OCI-LY7 (cell line): ENCODE results near the gene AIFM2. TPM values are rescaled to one million over a fixed set of nuclear protein-coding genes. Genes with fewer than 3 reads are reported as not detected.
"Not testable (repeated sequence)": the region's sequence is repeated elsewhere in the genome, so short reads cannot be mapped to it uniquely, and the experiment has no call there.

ENCODE experiments used
- Bru-seq: library from RNA; stranded (reverse); fragments of 400-500 nt; gene quantifications from one replicate; lab custom pipeline; 2021; lab: Mats Ljungman, UMichigan
- BruChase-seq, 2 experiments: library from RNA; stranded (reverse); fragments of 400-500 nt; gene quantifications; one replicate each; lab custom pipeline; 2021; lab: Mats Ljungman, UMichigan
- BruUV-seq: library from RNA; stranded (reverse); fragments of 400-500 nt; replicated peaks from 2 replicates; lab custom pipeline; 2021; lab: Mats Ljungman, UMichigan
- CTCF ChIA-PET: fragments of 300-600 bp; sonication (Branson Sonifier 250); formaldehyde crosslinking; loops from one replicate; lab custom pipeline; 2022; ENCODE audit warnings: antibody characterized with exemption; ENCODE audit not compliant: unreplicated experiment; lab: Charles Lee
- POLR2A ChIA-PET: fragments of 300-600 bp; sonication (Branson Sonifier 250); formaldehyde crosslinking; loops from one replicate; lab custom pipeline; 2022; ENCODE audit warnings: antibody characterized with exemption; lab: Charles Lee
- DNase-seq: peaks from one replicate; pipeline ENCODE4 v3.0.0-alpha.2; 2015; ENCODE audit warnings: low spot score
- H2AFZ ChIP-seq: fragments of 200-600 bp; sonication (generic), shearing (Covaris generic); 2 replicates; pipeline ENCODE4 v1.6.1; 2014; ENCODE audit warnings: mild to moderate bottlenecking, antibody characterized with exemption, low read length, moderate library complexity
- H3K27ac ChIP-seq: fragments of 200-600 bp; sonication (generic); 2 replicates; pipeline ENCODE4 v1.5.1; 2014; ENCODE audit warnings: mixed run types, low read depth, mild to moderate bottlenecking, moderate library complexity, low read length, inconsistent platforms; ENCODE audit not compliant: poor library complexity, severe bottlenecking
- H3K36me3 ChIP-seq: fragments of 200-600 bp; sonication (generic); 2 replicates; pipeline ENCODE4 v1.6.1; 2014; ENCODE audit warnings: mild to moderate bottlenecking, antibody characterized with exemption, low read length, moderate library complexity, mixed read lengths; ENCODE audit not compliant: insufficient read depth
- H3K4me1 ChIP-seq: fragments of 200-600 bp; sonication (generic); 2 replicates; pipeline ENCODE4 v1.5.1; 2014; ENCODE audit warnings: mild to moderate bottlenecking, low read length; ENCODE audit not compliant: insufficient read depth, poor library complexity, severe bottlenecking
- H3K4me2 ChIP-seq: fragments of 200-600 bp; sonication (generic); 2 replicates; pipeline ENCODE4 v1.6.1; 2014; ENCODE audit warnings: mild to moderate bottlenecking, low read length
- H3K4me3 ChIP-seq: fragments of 200-600 bp; sonication (generic); 2 replicates; pipeline ENCODE4 v1.5.1; 2014; ENCODE audit warnings: mild to moderate bottlenecking, low read depth, low read length; ENCODE audit not compliant: poor library complexity, severe bottlenecking
- H3K79me2 ChIP-seq: fragments of 200-600 bp; sonication (generic); 2 replicates; pipeline ENCODE4 v1.6.1; 2016; ENCODE audit warnings: low read depth, mild to moderate bottlenecking, low read length, moderate library complexity, mixed read lengths; ENCODE audit not compliant: insufficient read depth
- H3K9me2 ChIP-seq: fragments of 200-600 bp; sonication (generic); 2 replicates; pipeline ENCODE4 v1.6.1; 2016; ENCODE audit warnings: mild to moderate bottlenecking, low read length, mixed read lengths; ENCODE audit not compliant: insufficient read depth
- H3K9me3 ChIP-seq: fragments of 200-600 bp; sonication (generic); 2 replicates; pipeline ENCODE4 v1.6.1; 2014; ENCODE audit warnings: mild to moderate bottlenecking, mixed run types, low read length, mixed read lengths
- H4K20me1 ChIP-seq: fragments of 200-600 bp; sonication (generic); 2 replicates; pipeline ENCODE4 v1.6.1; 2014; ENCODE audit warnings: mild to moderate bottlenecking, antibody characterized with exemption, low read length, moderate library complexity, mixed read lengths; ENCODE audit not compliant: insufficient read depth
- EZH2phosphoT487 ChIP-seq: fragments of 200-600 bp; sonication (generic); IDR thresholded peaks from 2 replicates; pipeline ENCODE4 v1.6.1; 2018; ENCODE audit warnings: low read depth, borderline replicate concordance, mild to moderate bottlenecking, mixed run types, antibody characterized with exemption, low read length, moderate library complexity, mixed read lengths
- intact Hi-C: fragments of 100-400 bp; cut with micrococcal nuclease; formaldehyde crosslinking; loops from one replicate; pipeline ENCODE4 v1.10.0; 2022; ENCODE audit not compliant: unreplicated experiment
- long read RNA-seq: library from polyadenylated mRNA; stranded (forward); transcript quantifications from one replicate; pipeline ENCODE4 v2.0.0, GENCODE V29; 2022
- total RNA-seq, 2 experiments: library from RNA; depleted of rRNA in 1 of 2; stranded (reverse); fragments of >200 nt in 1 of 2; shearing (Covaris generic) in 1 of 2; gene quantifications; 2 replicates each; pipeline ENCODE4 v1.2.3, GENCODE V29; 2014 to 2022
- TF ChIP-seq, protein P1 (sequence below): fragments of 200-600 bp; sonication (generic); conservative IDR thresholded peaks from 2 replicates; pipeline ENCODE4 v1.5.1; 2014; ENCODE audit warnings: mild to moderate bottlenecking, antibody characterized with exemption, low read length, moderate library complexity, mixed read lengths

AIFM2 gene
- 1.1 and 1.7 TPM in 2 replicates for total RNA-seq (2014; rRNA removed; shearing (Covaris generic))
- total RNA-seq (2022) = 2.4 and 2.6 TPM in 2 replicates
- percentile 36 among the genes with signal in this experiment for Bru-seq, nascent RNA
- BruChase-seq, experiment 1, labeled RNA remaining after a 6-hour chase = percentile 36 among the genes with signal in this experiment
- percentile 39 among the genes with signal in this experiment for BruChase-seq, experiment 2, labeled RNA remaining after a 2-hour chase
- long read RNA-seq, partial matches to known transcripts = 0 of 60 reads
- long read RNA-seq, other reads (novel, unspliced or antisense) = 58 of 60 reads

DNA sequence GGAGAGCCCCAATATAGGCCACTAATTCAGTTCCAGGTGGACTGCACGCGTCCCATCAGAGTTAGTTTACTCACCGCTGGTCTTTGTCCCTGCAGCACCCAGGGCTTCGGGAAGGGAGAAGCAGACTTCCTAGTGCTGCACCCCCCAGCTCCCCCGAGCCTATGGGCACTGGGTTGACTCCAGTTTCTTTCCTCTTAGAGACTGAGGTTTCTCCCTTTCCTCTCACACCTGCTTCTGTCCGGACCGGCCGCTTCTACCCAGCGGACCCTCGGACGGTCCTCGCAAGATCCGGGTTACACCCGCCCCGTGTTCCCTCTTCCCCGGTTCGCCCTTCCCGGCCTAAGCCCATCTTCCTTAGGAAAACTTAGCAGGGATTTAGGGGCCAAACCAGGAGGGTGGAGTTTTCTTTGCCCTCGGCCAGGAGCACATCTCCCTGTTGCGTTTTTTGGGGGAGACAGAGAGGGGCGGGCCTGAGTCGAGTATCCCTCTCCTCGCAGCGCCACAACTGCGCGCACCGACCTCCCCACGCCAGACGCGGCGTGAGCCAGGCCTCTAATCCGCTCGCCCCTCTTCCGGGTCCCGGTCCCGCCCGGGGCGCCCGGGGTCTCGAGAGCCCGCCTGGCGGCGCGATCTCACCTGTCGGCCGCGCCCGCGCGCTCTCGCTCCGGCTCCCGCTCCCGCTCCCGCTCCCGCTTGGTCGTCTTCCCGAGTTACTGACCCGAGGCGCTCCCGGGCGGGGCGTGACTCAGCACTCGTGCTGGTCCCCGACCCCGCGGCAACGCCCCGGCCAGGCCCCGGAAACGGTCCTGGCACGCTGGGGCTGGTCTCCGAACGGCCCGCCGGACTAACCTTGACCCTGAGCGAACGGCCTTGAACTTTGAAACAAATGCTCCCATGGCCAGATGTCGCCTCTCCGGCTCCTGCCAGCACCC is at the start of gene AIFM2:
Gene AIFM2 (minus strand): TSS at position 728 of the 932 bp plus-strand sequence. CDS start 8,741 bp downstream, outside the sequence.
- no peaks in the 10 kb centered on the region for H3K9me2 ChIP-seq
- CTCF ChIA-PET = no interaction called here
- peak within 1 kb of the TSS; percentile 55; the same call in 1 of the 2 replicates for H3K4me2 ChIP-seq
- no peaks in the 10 kb centered on the region for H4K20me1 ChIP-seq
- H3K79me2 ChIP-seq = no peaks in the 10 kb centered on the region
- H3K9me3 ChIP-seq = no peaks in the 10 kb centered on the region
- no TSS peak for BruUV-seq
- intact Hi-C loops = no loop called here
- no peak within 1 kb of the TSS for H2AFZ ChIP-seq
- POLR2A ChIA-PET = no interaction called here
- no peaks in the 10 kb centered on the region for H3K36me3 ChIP-seq
- TF ChIP-seq, protein P1, sequence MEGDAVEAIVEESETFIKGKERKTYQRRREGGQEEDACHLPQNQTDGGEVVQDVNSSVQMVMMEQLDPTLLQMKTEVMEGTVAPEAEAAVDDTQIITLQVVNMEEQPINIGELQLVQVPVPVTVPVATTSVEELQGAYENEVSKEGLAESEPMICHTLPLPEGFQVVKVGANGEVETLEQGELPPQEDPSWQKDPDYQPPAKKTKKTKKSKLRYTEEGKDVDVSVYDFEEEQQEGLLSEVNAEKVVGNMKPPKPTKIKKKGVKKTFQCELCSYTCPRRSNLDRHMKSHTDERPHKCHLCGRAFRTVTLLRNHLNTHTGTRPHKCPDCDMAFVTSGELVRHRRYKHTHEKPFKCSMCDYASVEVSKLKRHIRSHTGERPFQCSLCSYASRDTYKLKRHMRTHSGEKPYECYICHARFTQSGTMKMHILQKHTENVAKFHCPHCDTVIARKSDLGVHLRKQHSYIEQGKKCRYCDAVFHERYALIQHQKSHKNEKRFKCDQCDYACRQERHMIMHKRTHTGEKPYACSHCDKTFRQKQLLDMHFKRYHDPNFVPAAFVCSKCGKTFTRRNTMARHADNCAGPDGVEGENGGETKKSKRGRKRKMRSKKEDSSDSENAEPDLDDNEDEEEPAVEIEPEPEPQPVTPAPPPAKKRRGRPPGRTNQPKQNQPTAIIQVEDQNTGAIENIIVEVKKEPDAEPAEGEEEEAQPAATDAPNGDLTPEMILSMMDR = no peak
- TF ChIP-seq EZH2phosphoT487 = no peak
- no peak within 1 kb of the TSS for H3K4me3 ChIP-seq
- H3K27ac ChIP-seq = no peak within 1 kb of the TSS
- no peaks in the 10 kb centered on the region for H3K4me1 ChIP-seq
- DNase-seq = no peak

DNA sequence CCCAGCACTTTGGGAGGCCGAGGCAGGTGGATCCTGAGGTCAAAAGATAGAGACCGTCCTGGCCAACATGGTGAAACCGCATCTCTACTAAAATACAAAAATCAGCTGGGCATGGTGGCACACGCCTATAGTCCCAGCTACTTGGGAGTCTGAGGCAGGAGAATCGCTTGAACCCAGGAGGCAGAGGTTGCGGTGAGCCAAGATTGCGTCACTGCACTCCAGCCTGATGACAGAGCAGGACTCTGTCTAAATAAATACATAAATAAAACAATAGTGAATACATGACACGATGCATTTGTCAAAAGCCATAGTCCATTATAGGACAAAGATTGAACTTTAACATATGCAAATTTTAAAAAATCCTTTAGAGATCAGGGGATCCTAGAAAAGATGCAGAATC is 46.6 kb upstream of the AIFM2 start:
- BruUV-seq, H3K27ac ChIP-seq, H3K79me2 ChIP-seq, H3K4me1 ChIP-seq, H3K36me3 ChIP-seq, H3K9me2 ChIP-seq, intact Hi-C loops, H3K4me3 ChIP-seq, H2AFZ ChIP-seq, POLR2A ChIA-PET, H3K4me2 ChIP-seq, CTCF ChIA-PET, DNase-seq, H4K20me1 ChIP-seq, H3K9me3 ChIP-seq: not testable (repeated sequence)

DNA sequence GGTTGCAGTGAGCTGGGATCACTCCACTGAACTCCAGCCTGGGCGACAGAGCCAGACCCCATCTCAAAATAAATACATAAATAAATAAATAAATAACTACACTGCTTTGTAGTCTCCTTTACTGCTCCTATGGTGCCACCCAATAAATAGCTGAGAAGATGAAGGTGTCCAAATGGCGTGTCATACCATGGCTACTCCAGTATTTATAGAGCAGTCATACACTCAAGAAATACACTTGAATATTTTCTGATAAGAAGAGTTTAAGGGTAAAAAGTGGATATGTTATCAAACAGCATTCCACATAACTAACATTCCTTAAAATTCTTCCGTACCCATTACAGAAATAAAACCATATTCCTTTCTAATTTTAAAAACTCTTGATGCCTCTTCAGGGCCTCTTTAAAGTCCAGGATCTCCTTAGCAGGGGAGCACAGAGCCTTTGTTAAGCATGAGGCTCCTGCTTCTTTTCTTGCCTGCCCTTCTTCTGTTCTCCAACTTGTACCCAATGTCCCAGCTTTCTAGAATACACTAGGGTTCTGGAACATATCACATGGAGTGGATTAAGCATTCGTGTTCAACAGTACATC is 45.6 kb upstream of the AIFM2 start:
- no peaks in the 10 kb centered on the region for H3K36me3 ChIP-seq
- TF ChIP-seq, protein P1 = no peak
- TF ChIP-seq EZH2phosphoT487 = no peak
- no peaks in the 10 kb centered on the region for H3K79me2 ChIP-seq
- intact Hi-C loops = no loop called here
- no peak overlapping the region for H3K4me2 ChIP-seq
- H3K9me3 ChIP-seq = no peaks in the 10 kb centered on the region
- H4K20me1 ChIP-seq = no peaks in the 10 kb centered on the region
- ChIA-PET CTCF (no interaction called here), POLR2A (no interaction called here)
- no peak overlapping the region for H3K4me3 ChIP-seq
- no TSS peak for BruUV-seq
- peaks cover 13% of the 10 kb centered on the region for H3K4me1 ChIP-seq
- H2AFZ ChIP-seq = no peak overlapping the region
- DNase-seq = no peak
- no peaks in the 10 kb centered on the region for H3K9me2 ChIP-seq
- H3K27ac ChIP-seq = no peak overlapping the region
